HUES48 (cell line): ENCODE data around the gene TPD52L1.

Experiments
- H3K27ac ChIP-seq: one replicate; pipeline ENCODE4 v1.7.0; 2013; ENCODE audit warnings: low read depth, low read length, inconsistent platforms
- H3K27me3 ChIP-seq: 2 replicates; pipeline ENCODE4 v1.6.1; 2013; ENCODE audit warnings: mild to moderate bottlenecking, low read length; ENCODE audit not compliant: control insufficient read depth, insufficient read depth
- H3K36me3 ChIP-seq: 2 replicates; pipeline ENCODE4 v1.6.1; 2013; ENCODE audit warnings: low read length; ENCODE audit not compliant: control insufficient read depth, insufficient read depth
- H3K4me1 ChIP-seq: 2 replicates; pipeline ENCODE4 v1.6.1; 2013; ENCODE audit warnings: mild to moderate bottlenecking, low read length; ENCODE audit not compliant: control insufficient read depth, insufficient read depth
- H3K4me3 ChIP-seq: 2 replicates; pipeline ENCODE4 v1.5.1; 2013; ENCODE audit warnings: mild to moderate bottlenecking, low read depth, low read length
- H3K9ac ChIP-seq: 2 replicates; pipeline ENCODE4 v1.6.1; 2013; ENCODE audit warnings: mild to moderate bottlenecking, low read depth, low read length, moderate library complexity
- H3K9me3 ChIP-seq: 2 replicates; pipeline ENCODE4 v1.6.1; 2013; ENCODE audit warnings: low read length; ENCODE audit not compliant: control insufficient read depth, insufficient read depth

Gene TPD52L1

DNA sequence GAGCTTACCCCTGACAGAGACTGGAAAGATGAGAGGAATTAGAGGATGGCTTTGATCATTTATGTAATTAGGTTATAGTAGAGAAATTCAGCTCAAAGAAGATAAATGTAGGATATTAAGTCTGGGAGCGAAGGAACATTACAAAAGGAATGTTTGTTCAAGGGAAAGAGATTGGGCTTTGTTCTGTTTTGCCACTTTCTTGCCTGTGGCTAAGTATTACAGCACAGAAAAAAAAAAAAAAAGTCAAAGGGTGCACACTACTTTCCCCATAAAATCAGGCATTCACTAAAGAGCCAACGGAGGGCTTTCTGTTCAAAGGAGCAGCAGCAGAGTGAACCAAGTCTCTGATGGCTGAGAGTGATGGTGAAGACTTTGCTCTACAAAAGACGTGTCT, 153.2 kb downstream of the TPD52L1 start:
- H3K9me3 ChIP-seq: no peaks in the 10 kb centered on the region
- no peak overlapping the region for H3K9ac ChIP-seq
- H3K27ac ChIP-seq: no peak overlapping the region
- no peaks in the 10 kb centered on the region; the same call in 1 of the 2 replicates for H3K27me3 ChIP-seq
- no peak overlapping the region for H3K4me3 ChIP-seq
- H3K4me1 ChIP-seq: no peaks in the 10 kb centered on the region
- no peaks in the 10 kb centered on the region for H3K36me3 ChIP-seq

DNA sequence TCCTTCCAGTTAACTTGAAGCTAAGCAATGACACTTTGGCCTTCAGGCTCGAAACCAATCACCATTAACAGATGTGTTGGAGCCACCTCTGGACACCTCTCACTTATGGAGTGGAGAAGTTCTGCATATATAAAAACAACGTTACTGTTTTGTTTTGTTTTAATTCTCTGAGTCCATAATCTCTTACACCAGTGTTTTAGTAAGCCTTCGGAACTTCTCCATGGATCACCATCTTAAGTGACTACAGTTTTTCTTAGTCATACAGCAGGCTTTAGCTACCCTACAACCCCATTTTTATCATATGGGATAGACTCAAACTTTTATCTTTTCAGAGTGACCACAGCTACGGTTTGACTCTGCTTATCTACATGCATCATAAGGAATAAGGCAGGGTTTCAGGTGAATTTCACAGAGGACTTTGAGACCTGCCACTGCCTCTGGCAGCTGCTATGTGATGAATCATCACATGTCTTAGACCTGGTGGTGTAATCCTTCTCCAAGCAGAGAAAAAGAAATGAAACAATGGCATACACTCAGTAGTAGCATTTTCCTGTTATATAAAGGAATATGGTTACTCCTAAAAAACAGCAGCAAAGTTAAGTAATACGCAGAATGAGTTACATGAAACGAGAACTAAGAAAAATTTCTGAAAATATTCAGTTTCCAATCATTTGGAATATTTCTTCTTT, 153.7 kb downstream of the TPD52L1 start:
- Histone ChIP-seq H3K27me3 (no peaks in the 10 kb centered on the region; the same call in 1 of the 2 replicates), H3K9me3 (no peaks in the 10 kb centered on the region), H3K27ac (no peak overlapping the region), H3K36me3 (no peaks in the 10 kb centered on the region), H3K4me1 (no peaks in the 10 kb centered on the region), H3K4me3 (no peak overlapping the region), H3K9ac (no peak overlapping the region)

DNA sequence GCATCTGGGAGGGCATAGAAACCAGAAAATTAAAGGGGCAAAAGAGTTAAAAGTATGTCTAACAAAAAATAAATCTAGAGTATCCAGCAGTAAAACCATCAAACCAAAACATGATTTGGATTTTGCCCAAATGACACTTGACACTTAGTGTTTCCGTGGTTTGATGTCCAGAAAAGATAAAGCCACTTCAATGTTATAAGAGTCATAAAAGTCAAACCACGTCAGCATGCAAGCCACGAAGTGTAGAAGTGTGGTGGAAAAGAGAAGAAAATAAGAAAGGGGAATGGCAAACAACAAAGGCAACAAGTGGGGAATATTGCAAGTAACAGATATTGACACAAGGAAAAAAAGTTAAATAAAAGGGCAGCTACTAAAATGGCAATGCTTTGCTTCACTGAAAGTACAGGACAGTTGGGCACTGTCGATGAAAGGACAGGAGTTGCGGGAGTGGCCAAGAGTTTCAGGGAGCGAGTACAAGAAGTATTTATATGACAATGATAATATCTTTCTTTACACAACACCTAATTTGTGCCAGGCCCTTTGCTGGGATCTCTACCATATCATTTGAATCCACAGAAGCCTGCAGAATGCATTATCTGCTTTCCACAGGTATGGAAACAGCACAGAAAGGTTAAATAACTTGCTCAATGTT, 154.5 kb downstream of the TPD52L1 start:
- Histone ChIP-seq H3K9me3 (no peaks in the 10 kb centered on the region), H3K27ac (no peak overlapping the region), H3K27me3 (no peaks in the 10 kb centered on the region; the same call in 1 of the 2 replicates), H3K36me3 (no peaks in the 10 kb centered on the region), H3K9ac (no peak overlapping the region), H3K4me1 (no peaks in the 10 kb centered on the region), H3K4me3 (no peak overlapping the region)

DNA sequence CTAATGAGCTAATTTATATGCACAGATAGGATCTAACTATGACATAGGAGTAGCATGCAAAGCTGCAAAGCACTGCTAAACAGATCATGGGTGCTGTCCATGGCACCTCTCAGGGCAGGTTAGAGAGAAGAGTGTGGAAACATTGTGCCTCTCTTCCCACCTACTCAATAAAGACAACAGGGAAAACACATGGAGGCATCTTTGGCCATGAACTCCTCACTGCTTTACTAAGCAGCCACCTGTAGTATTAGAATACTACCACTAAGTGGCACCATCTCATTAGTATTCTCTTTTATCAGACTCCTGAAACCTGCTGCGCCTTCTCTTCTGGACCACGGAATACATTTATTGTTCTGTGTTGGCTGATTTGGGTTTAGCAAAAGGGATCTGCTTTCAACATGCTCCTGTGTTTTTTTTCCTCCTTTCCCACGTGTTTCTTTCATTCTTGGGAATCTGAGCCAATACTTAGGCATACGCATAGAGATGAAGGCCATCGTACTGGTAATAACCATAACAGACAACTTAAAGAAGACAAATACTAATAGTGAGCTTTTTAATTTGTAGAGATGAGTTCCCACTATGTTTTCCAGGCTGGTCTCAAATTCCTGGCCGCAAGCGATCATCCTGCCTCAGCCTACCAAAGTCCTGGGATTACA, 157.5 kb downstream of the TPD52L1 start:
- Histone ChIP-seq H3K4me3 (no peak overlapping the region), H3K4me1 (0 out of 2 replicates have a peak, but pooled peaks cover 4% of the 10 kb centered on the region), H3K27ac (no peak overlapping the region), H3K36me3 (no peaks in the 10 kb centered on the region), H3K9ac (no peak overlapping the region), H3K27me3 (no peaks in the 10 kb centered on the region), H3K9me3 (no peaks in the 10 kb centered on the region)

DNA sequence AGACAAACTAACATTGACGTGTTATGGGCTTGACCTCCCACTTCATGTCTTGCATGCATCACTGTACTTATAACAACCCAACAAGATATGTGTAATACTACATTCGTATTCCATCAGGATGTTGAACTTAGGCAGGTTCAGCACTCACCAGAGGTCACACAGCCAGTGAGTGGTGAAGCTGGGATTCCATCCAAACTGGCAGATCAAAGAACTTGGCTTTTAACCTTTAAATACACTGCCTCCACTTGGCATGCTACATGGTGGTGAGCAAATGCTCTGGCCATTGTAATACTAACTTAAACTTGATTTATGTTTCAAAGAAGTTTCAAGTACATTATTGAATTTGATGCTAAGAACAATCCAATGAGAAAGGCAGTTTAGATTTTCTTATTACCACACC, 158.9 kb downstream of the TPD52L1 start:
- H3K4me3 ChIP-seq: no peak overlapping the region

DNA sequence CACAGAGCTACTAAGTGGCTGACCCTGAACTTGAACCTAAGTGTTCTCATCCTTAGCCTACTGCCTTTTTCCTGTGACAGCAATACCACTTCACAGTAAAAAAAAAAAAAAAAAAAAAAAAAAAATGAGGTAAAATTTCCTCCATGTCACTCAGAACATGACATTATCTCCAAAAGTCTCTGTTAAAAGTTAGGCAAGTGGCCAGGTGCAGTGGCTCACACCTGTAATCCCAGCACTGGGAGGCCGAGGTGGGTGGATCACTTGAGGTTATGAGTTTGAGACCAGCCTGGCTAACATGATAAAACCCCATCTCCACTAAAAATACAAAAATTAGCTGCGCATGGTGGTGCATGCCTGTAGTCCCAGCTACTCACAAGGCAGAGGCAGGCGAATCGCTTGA, 159.4 kb downstream of the TPD52L1 start:
- Histone ChIP-seq H3K4me3 (no peak overlapping the region), H3K9me3 (no peaks in the 10 kb centered on the region), H3K27me3 (no peaks in the 10 kb centered on the region), H3K9ac (no peak overlapping the region), H3K36me3 (no peaks in the 10 kb centered on the region), H3K27ac (no peak overlapping the region), H3K4me1 (0 out of 2 replicates have a peak, but pooled peaks cover 4% of the 10 kb centered on the region)

More for the DNA sequence above, 158.9 kb downstream of the TPD52L1 start:
- no peaks in the 10 kb centered on the region for H3K9me3 ChIP-seq
- no peak overlapping the region for H3K9ac ChIP-seq
- H3K4me1 ChIP-seq: 0 out of 2 replicates have a peak, but pooled peaks cover 4% of the 10 kb centered on the region
- H3K27ac ChIP-seq: no peak overlapping the region
- H3K27me3 ChIP-seq: no peaks in the 10 kb centered on the region
- H3K36me3 ChIP-seq: no peaks in the 10 kb centered on the region
